Tibial nerve (tissue), 4 donors: ENCODE results near the gene KIAA1614. TPM values are rescaled to one million over a fixed set of nuclear protein-coding genes. Genes with fewer than 3 reads are reported as not detected.

Source experiments
- DNase-seq, 2 donors: peaks; one replicate each; pipeline ENCODE4 v3.0.0-alpha.2; 2019; ENCODE audit warnings: low spot score in 2 of 2
- H3K27ac ChIP-seq, 4 donors: fragments of 200-600 bp; sonication (generic) in 3 of 4; one replicate each; pipeline ENCODE4 v1.5.1; 2017 to 2019; ENCODE audit warnings: mild to moderate bottlenecking in 1 of 4
- H3K27me3 ChIP-seq, 2 donors: fragments of 200-600 bp; sonication (generic) in 1 of 2; one replicate each; pipeline versions ENCODE4 v1.5.1 to v1.6.0; 2017 to 2019
- H3K36me3 ChIP-seq, 3 donors: fragments of 200-600 bp; sonication (generic); one replicate each; pipeline ENCODE4 v1.5.1; 2018 to 2019
- H3K4me1 ChIP-seq, 4 donors: fragments of 200-600 bp; sonication (generic) in 3 of 4; one replicate each; pipeline ENCODE4 v1.5.1; 2017 to 2019
- H3K4me3 ChIP-seq, 4 donors: fragments of 200-600 bp; sonication (generic) in 3 of 4; one replicate each; pipeline ENCODE4 v1.5.1; 2017 to 2019; ENCODE audit warnings: mild to moderate bottlenecking in 1 of 4, moderate library complexity in 1 of 4
- H3K9me3 ChIP-seq, 4 donors: fragments of 200-600 bp; sonication (generic) in 3 of 4; one replicate each; pipeline ENCODE4 v1.5.1; 2017 to 2019
- EP300 ChIP-seq, 2 donors: sonication (generic); formaldehyde crosslinking; IDR thresholded peaks; one replicate each; pipeline ENCODE4 v1.6.1; 2017; ENCODE audit warnings: antibody characterized with exemption in 2 of 2, mild to moderate bottlenecking in 1 of 2
- POLR2A ChIP-seq, 2 donors: fragments of 450-650 bp; IDR thresholded peaks; one replicate each; pipeline ENCODE4 v1.6.1; 2017; ENCODE audit warnings: antibody characterized with exemption in 2 of 2, mild to moderate bottlenecking in 2 of 2, moderate library complexity in 2 of 2
- WGBS, 2 donors: methylation state at CpG; one replicate each; pipeline ENCODE4 v1.1.5; 2018; 5-methylcytosine and 5-hydroxymethylcytosine counted together
- total RNA-seq, 4 donors: library from RNA; depleted of rRNA; stranded (reverse); fragments of >200 nt; gene quantifications; one replicate each; pipeline ENCODE4 v1.1.0, GENCODE V29; 2016
- TF ChIP-seq, protein P1 (sequence below), 5 experiments: fragments of 200-600 bp in 3 of 5; fragments of 450-650 bp in 2 of 5; sonication (generic) in 3 of 5; IDR thresholded peaks; one replicate each; pipeline ENCODE4 v1.5.1; 2016 to 2019; ENCODE audit warnings: antibody characterized with exemption in 5 of 5, mild to moderate bottlenecking in 3 of 5, moderate library complexity in 2 of 5

KIAA1614 gene
- total RNA-seq, 4 donors from 2014 or later = 14.9 to 22.6 (median 19.1) TPM

DNA sequence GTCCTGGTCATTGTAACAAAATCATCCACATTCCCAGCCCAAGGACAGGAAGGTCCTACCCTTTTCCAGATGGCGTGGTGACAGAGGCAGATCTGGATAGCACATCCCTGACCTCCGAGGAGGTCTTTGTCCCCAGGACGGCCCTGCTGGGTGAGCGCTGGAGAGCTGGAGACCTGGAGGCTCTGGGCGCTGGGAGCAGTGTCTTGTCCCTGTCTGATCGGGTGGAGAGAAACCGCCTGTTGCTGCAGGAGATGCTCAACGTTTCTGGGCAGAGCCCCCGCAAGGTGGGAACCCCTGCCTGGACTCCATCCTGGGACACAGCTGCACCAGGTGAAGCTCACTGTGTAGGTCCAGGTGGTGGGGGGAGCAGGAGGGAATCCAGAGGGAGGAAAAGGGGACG lies 4.1 kb downstream of the KIAA1614 start:
- H3K9me3 ChIP-seq = no peaks in the 10 kb centered on the region
- peaks cover 0 to 25% (median 6%) of the 10 kb centered on the region in 4 donors for H3K4me1 ChIP-seq
- WGBS, 2 donors = 88 to 94% methylated on average over 10 of the region's 10 CpGs
- TF ChIP-seq EP300 (IDR thresholded peaks at IDR 0.05) = no peak
- TF ChIP-seq, protein P1, sequence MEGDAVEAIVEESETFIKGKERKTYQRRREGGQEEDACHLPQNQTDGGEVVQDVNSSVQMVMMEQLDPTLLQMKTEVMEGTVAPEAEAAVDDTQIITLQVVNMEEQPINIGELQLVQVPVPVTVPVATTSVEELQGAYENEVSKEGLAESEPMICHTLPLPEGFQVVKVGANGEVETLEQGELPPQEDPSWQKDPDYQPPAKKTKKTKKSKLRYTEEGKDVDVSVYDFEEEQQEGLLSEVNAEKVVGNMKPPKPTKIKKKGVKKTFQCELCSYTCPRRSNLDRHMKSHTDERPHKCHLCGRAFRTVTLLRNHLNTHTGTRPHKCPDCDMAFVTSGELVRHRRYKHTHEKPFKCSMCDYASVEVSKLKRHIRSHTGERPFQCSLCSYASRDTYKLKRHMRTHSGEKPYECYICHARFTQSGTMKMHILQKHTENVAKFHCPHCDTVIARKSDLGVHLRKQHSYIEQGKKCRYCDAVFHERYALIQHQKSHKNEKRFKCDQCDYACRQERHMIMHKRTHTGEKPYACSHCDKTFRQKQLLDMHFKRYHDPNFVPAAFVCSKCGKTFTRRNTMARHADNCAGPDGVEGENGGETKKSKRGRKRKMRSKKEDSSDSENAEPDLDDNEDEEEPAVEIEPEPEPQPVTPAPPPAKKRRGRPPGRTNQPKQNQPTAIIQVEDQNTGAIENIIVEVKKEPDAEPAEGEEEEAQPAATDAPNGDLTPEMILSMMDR (IDR thresholded peaks at IDR 0.05) = no peak
- TF ChIP-seq POLR2A (IDR thresholded peaks at IDR 0.05) = no peak
- DNase-seq = no peak
- H3K27me3 ChIP-seq = no peaks in the 10 kb centered on the region
- H3K4me3 ChIP-seq = no peak overlapping the region
- peaks cover 0 to 47% (median 0%) of the 10 kb centered on the region in 3 donors for H3K36me3 ChIP-seq
- no peak overlapping the region for H3K27ac ChIP-seq

DNA sequence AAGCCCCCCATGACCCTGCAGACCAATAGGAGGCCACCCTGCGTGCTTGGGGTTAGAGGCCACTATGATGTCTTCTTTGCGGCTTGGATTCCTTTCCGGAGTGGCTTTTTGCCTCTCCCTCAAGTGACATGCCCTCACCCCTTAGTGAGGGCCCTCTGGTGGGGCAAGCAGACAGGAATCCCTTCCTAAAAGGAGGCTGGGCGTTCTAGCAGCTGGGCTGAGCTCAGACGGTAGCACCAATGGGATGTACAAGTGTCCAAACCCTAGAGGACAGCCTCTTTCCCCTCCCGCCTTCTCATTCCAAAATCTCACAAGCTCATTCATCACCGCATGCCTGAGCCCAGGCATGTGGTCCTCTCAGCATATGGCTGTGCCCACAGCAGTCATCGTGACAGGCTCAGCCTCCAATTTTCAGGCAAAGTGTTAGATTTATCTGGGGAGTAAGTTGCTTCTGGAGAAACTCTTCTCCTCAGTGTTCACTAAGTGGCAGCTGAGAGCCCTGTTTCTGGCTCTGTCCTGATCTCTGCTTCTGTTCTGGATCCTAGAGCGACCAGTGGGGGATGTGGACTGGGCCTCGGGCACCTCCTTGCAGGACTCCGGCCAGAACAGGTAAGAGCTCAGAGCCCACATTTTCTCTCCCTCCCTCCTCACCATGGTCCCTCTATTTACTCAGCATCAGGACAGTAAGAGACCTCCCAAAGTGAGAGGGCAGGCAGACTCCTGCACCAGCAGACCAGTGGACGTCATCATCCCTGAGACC lies 4.8 kb downstream of the KIAA1614 start:
- no peak overlapping the region for H3K4me3 ChIP-seq
- H3K36me3 ChIP-seq = peaks cover 0 to 47% (median 0%) of the 10 kb centered on the region in 3 donors
- peaks cover 0 to 28% (median 4%) of the 10 kb centered on the region in 4 donors for H3K4me1 ChIP-seq
- WGBS, 2 donors = 70 to 73% methylated on average over 12 of the region's 12 CpGs
- no peak overlapping the region for H3K27ac ChIP-seq
- H3K9me3 ChIP-seq = no peaks in the 10 kb centered on the region
- no peak for DNase-seq
- no peaks in the 10 kb centered on the region for H3K27me3 ChIP-seq
- no peak for TF ChIP-seq POLR2A (IDR thresholded peaks at IDR 0.05)
- TF ChIP-seq, protein P1 (IDR thresholded peaks at IDR 0.05) = no peak
- TF ChIP-seq EP300 (IDR thresholded peaks at IDR 0.05) = no peak

DNA sequence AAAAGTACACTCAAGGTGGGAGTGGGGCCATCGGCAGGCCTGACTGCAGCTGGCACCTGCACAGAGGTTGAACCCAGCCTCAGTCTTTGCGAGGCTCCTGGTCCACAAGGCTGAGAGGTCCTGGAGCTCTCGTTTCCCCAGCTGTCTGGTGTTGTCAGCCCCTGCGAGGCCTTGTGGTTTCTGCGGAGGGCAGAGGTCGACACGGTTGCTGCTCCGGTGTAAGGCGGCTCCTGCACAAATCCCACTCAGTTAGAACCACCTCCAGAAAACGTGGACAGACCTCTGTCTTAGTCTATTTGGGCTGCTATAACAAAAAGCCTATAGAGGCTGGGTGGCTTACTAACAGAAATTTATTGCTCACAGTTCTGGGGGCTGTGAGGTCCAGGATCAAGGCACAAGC lies 5.8 kb downstream of the KIAA1614 start:
- TF ChIP-seq POLR2A (IDR thresholded peaks at IDR 0.05) = no peak
- TF ChIP-seq, protein P1 (IDR thresholded peaks at IDR 0.05) = no peak
- TF ChIP-seq EP300 (IDR thresholded peaks at IDR 0.05) = no peak

DNA sequence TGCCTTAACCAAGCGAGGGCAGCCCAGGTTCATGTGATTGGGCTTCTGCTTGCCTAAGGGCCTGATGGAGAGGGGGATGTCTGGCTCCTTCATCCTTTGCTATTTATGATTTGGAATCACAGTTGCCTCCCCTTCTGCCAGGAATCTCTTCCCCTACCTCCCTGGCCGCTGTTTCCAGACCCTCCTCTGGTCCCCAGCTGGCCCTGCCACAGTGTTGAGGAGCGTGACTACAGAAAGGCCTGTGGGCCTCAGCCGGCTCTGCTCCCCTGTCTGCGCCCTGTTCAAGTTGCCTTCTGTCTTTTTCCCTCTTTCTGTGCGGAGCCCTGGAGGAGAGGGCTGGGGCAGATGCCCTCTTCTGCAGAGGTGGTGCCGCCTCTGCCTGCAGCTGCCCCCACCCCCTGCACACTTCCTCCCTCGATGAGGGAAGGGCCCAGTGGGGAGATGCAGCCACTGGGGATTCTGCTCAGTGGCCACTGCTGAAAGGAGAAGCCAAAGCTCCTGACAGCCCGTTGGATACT lies 6.5 kb downstream of the KIAA1614 start:
- no peak for DNase-seq
- Histone ChIP-seq H3K36me3 (peaks cover 0 to 47% (median 0%) of the 10 kb centered on the region in 3 donors), H3K9me3 (no peaks in the 10 kb centered on the region), H3K4me3 (no peak overlapping the region), H3K4me1 (peaks cover 0 to 32% (median 0%) of the 10 kb centered on the region in 4 donors), H3K27ac (no peak overlapping the region), H3K27me3 (no peaks in the 10 kb centered on the region)
- TF ChIP-seq POLR2A (IDR thresholded peaks at IDR 0.05) = no peak
- TF ChIP-seq, protein P1 (IDR thresholded peaks at IDR 0.05) = no peak
- TF ChIP-seq EP300 (IDR thresholded peaks at IDR 0.05) = no peak
- 84% methylated on average over 9 of the region's 9 CpGs for WGBS, 2 donors

More for the DNA sequence above, 5.8 kb downstream of the KIAA1614 start:
- no peaks in the 10 kb centered on the region for H3K27me3 ChIP-seq
- H3K4me3 ChIP-seq = no peak overlapping the region
- H3K36me3 ChIP-seq = peaks cover 0 to 47% (median 0%) of the 10 kb centered on the region in 3 donors
- H3K27ac ChIP-seq = no peak overlapping the region
- peaks cover 0 to 36% (median 3%) of the 10 kb centered on the region in 4 donors for H3K4me1 ChIP-seq
- no peak for DNase-seq
- no peaks in the 10 kb centered on the region for H3K9me3 ChIP-seq
- WGBS, 2 donors = 74% methylated on average over 10 of the region's 10 CpGs

DNA sequence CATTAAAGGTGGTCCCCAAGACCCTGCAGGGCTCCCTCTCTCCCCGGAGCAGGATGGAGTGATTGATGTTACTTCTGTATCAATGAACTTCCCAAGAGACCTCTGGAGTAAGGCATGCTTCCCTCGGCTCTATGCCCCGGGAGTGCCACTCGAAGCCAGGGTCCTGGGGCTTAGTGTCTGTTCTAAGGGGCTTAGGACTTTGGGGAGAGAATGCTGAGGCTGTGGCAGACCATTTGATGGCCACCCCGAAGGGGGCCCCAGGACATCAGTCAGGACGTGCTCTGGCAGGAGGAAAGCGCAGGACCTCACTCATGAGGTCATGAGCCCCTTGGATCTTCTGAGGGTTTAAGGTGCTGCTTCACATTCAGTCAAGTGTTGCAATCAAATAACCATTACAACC lies 7.5 kb downstream of the KIAA1614 start:
- 83 to 93% methylated on average over 4 to 5 of the region's 7 CpGs for WGBS, 2 donors
- H3K36me3 ChIP-seq = peaks cover 0 to 47% (median 0%) of the 10 kb centered on the region in 3 donors

More for the DNA sequence above, 7.5 kb downstream of the KIAA1614 start:
- Histone ChIP-seq H3K27ac (no peak overlapping the region), H3K4me3 (no peak overlapping the region), H3K27me3 (no peaks in the 10 kb centered on the region), H3K4me1 (peaks cover 0 to 27% (median 0%) of the 10 kb centered on the region in 4 donors), H3K9me3 (no peaks in the 10 kb centered on the region)
- DNase-seq = no peak
- no peak for TF ChIP-seq POLR2A (IDR thresholded peaks at IDR 0.05)
- TF ChIP-seq EP300 (IDR thresholded peaks at IDR 0.05) = no peak
- TF ChIP-seq, protein P1 (IDR thresholded peaks at IDR 0.05) = no peak
